NT2/D1 (cell line): ENCODE results near the gene ARSG.
A peak's percentile ranks its signal among the peaks of the same experiment; 100 is the strongest.

Source experiments
- DNase-seq: peaks from one replicate; pipeline ENCODE4 v3.0.0-alpha.2; 2011; ENCODE audit warnings: low read depth, low spot score
- H3K27me3 ChIP-seq: 2 replicates; pipeline ENCODE4 v1.6.0; 2011; ENCODE audit warnings: mild to moderate bottlenecking; ENCODE audit not compliant: insufficient read length, insufficient read depth
- H3K36me3 ChIP-seq: 2 replicates; pipeline ENCODE4 v1.6.1; 2011; ENCODE audit warnings: mild to moderate bottlenecking, low read length, mixed read lengths; ENCODE audit not compliant: insufficient read depth, insufficient read length
- H3K4me1 ChIP-seq: 2 replicates; pipeline ENCODE4 v1.5.1; 2011; ENCODE audit not compliant: insufficient read depth, insufficient read length
- H3K4me3 ChIP-seq: 2 replicates; pipeline ENCODE4 v1.5.1; 2011; ENCODE audit warnings: low read depth; ENCODE audit not compliant: insufficient read length
- H3K9ac ChIP-seq: 2 replicates; pipeline ENCODE4 v1.6.0; 2011; ENCODE audit warnings: low read depth; ENCODE audit not compliant: insufficient read length
- H3K9me3 ChIP-seq: 2 replicates; pipeline ENCODE4 v1.5.1; 2011; ENCODE audit warnings: mild to moderate bottlenecking, low read length; ENCODE audit not compliant: insufficient read depth
- SUZ12 ChIP-seq: IDR thresholded peaks from 2 replicates; pipeline ENCODE4 v1.6.1; 2011; ENCODE audit not compliant: insufficient read length, insufficient read depth; ENCODE audit errors: extremely low read depth
- YY1 ChIP-seq: IDR thresholded peaks from 2 replicates; pipeline ENCODE4 v1.6.1; 2011; ENCODE audit not compliant: insufficient read length, insufficient read depth
- ZNF274 ChIP-seq: IDR thresholded peaks from 2 replicates; pipeline ENCODE4 v1.6.1; 2011; ENCODE audit warnings: mild to moderate bottlenecking, low read depth, low read length

The ARSG gene

DNA sequence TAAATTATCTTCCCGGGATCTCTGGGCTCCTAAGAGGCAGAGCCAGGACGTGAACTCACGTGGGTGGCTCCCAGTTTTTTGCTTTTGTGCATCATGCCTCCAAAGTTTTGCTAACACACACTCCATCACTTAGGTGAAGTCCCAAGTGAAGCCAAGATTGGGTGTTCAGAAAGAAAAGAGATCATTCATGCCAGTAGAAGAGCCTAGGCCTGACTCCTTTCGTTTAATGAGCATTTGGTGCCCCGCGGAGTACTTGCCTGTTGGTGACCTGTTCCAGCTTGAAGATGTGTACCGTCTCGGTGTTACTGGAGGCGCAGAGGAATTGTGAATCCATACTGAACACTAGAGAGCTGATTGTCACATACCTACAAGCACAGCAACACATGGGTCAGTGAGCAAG, 141.9 kb downstream of the ARSG start:
- no peak overlapping the region for H3K9ac ChIP-seq
- H3K36me3 ChIP-seq: peaks cover 29% of the 10 kb centered on the region
- H3K27me3 ChIP-seq: no peaks in the 10 kb centered on the region
- TF ChIP-seq SUZ12 (no peak), YY1 (no peak), ZNF274 (no peak)
- H3K4me1 ChIP-seq: peaks cover 8% of the 10 kb centered on the region
- H3K9me3 ChIP-seq: no peaks in the 10 kb centered on the region
- DNase-seq: no peak
- H3K4me3 ChIP-seq: no peak overlapping the region

- Histone ChIP-seq H3K9ac (no peak overlapping the region), H3K9me3 (no peaks in the 10 kb centered on the region), H3K36me3 (peaks cover 29% of the 10 kb centered on the region), H3K4me1 (peaks cover 8% of the 10 kb centered on the region), H3K27me3 (no peaks in the 10 kb centered on the region), H3K4me3 (no peak overlapping the region)
- no peak for TF ChIP-seq ZNF274
- no peak for TF ChIP-seq YY1
- no peak for TF ChIP-seq SUZ12
- no peak for DNase-seq
These were observed 142.7 kb downstream of the ARSG start for GRCh38 chr17:68433911-68434508.

GRCh38 chr17:68435361-68435760, 144.1 kb downstream of the ARSG start:
- Histone ChIP-seq H3K9me3 (no peaks in the 10 kb centered on the region), H3K9ac (no peak overlapping the region), H3K4me1 (peaks cover 8% of the 10 kb centered on the region), H3K4me3 (no peak overlapping the region), H3K36me3 (peaks cover 25% of the 10 kb centered on the region), H3K27me3 (no peaks in the 10 kb centered on the region)
- TF ChIP-seq ZNF274 (no peak), YY1 (no peak), SUZ12 (no peak)
- no peak for DNase-seq

GRCh38 chr17:68435876-68436842, 144.9 kb downstream of the ARSG start:
- no peaks in the 10 kb centered on the region for H3K27me3 ChIP-seq
- no peak overlapping the region for H3K9ac ChIP-seq
- DNase-seq: peak; percentile 63
- H3K36me3 ChIP-seq: peaks cover 21% of the 10 kb centered on the region
- no peak overlapping the region for H3K4me3 ChIP-seq
- no peaks in the 10 kb centered on the region for H3K9me3 ChIP-seq
- no peak for TF ChIP-seq YY1
- no peak for TF ChIP-seq SUZ12
- no peak for TF ChIP-seq ZNF274
- peaks cover 8% of the 10 kb centered on the region for H3K4me1 ChIP-seq

GRCh38 chr17:68437979-68438822, 146.9 kb downstream of the ARSG start:
- no peaks in the 10 kb centered on the region for H3K27me3 ChIP-seq
- peaks cover 8% of the 10 kb centered on the region for H3K4me1 ChIP-seq
- DNase-seq: no peak
- TF ChIP-seq ZNF274 (no peak), YY1 (no peak), SUZ12 (no peak)
- peaks cover 10% of the 10 kb centered on the region for H3K36me3 ChIP-seq
- no peak overlapping the region for H3K9ac ChIP-seq
- no peak overlapping the region for H3K4me3 ChIP-seq
- no peaks in the 10 kb centered on the region for H3K9me3 ChIP-seq

- H3K36me3 ChIP-seq: peaks cover 9% of the 10 kb centered on the region
- no peak overlapping the region for H3K4me3 ChIP-seq
- no peaks in the 10 kb centered on the region for H3K9me3 ChIP-seq
- TF ChIP-seq YY1 (no peak), SUZ12 (no peak), ZNF274 (no peak)
- H3K9ac ChIP-seq: no peak overlapping the region
- peaks cover 8% of the 10 kb centered on the region for H3K4me1 ChIP-seq
- H3K27me3 ChIP-seq: no peaks in the 10 kb centered on the region
- DNase-seq: no peak
These were observed 148.5 kb downstream of the ARSG start for GRCh38 chr17:68439656-68440290.
